Activated CD8-positive, alpha-beta memory T cell treated with anti-CD3 and anti-CD28 coated beads for 4 hours (primary cell): ENCODE measurements around the gene PKLR.
A peak's percentile ranks its signal among the peaks of the same experiment; 100 is the strongest.
"Not testable (repeated sequence)": the region's sequence is repeated elsewhere in the genome, so short reads cannot be mapped to it uniquely, and the experiment has no call there.

Experiments
- DNase-seq, 2 donors: peaks; one replicate each; pipeline ENCODE4 v3.0.0-alpha.2; 2020; ENCODE audit warnings: low read depth in 2 of 2

PKLR gene

DNA sequence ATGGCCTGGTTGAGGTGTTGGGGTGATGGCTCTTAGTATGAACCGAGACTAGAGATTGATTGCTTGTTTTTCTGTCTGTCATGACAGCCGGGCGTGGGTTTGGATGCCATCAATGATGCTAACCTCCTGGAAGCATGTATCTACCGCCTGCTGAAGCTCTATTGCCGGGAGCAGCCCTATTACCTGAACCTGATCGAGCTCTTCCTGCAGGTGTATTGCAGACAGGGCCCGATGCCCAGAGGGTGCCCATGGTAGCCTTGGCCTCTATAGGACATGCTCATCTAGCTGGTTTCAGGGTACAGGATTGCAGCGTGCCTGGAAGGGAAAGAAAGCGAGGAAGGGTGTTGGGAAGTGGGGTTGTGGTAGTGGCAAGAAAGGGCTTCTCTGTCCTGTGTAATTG, 16.8 kb upstream of the PKLR start:
- DNase-seq, result no peak

DNA sequence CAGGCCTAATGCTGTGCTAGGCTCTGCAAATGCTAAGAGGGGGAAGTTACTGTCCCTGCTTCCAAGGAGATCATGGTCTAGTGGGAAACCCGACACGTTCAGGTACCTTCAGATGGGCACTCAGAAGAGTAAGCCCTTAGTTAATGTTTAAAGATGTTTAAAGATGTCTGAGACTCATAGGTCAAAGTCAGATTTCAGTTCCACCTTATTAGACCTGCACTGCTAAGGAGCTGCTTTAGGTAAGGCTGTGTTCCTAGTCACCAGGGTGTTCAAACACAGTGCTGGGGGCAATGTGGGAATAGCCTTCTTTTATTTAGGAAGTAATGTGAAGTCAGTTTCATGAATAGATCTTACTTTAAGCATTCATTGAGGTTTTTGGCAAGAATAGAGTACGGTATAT, 15.7 kb upstream of the PKLR start:
- no peak for DNase-seq

DNA sequence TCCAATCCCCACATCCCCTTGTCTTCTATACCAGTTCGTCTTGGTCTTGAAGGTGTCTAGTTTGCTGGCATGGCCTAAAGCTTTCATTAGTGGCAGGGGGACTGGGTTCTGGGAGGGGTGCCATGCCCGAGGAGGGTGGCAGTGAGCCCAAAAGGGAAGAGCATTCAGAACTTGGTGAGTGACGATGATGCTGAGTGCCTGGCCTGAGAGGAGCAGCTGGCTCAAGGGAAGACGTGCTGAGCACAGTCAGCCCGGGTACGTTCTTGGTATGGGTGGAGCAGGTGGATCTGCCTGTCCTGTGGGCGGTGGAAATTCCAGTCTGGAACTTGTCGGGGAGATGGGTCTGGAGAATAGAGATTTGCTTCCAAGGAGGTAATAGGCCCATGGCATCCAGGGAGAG, 12.0 kb upstream of the PKLR start:
- no peak for DNase-seq

DNA sequence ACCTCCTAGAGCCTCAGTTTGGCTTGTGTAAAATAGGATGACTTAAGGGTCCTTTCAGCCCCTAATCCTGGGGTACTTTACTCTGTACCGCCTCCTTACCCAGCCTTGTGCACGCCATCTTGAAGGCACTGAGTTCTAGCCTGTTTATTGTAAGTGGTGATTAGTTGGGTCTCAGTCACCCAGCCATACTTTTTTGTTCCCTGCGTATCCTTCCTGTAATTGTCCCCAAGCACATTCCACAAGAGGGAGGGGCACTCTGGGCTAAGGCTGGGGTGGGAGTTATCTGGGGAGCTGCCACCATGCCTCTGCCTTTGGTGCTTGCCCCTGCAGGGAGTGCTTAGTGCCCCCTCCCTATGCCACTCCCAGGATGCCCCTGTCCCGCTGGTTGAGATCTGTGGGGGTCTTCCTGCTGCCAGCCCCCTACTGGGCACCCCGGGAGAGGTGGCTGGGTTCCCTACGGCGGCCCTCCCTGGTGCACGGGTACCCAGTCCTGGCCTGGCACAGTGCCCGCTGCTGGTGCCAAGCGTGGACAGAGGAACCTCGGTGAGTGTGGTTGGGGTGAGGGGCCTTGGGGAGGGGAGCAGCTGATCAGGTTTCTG, 8.3 kb upstream of the PKLR start:
- no peak for DNase-seq

DNA sequence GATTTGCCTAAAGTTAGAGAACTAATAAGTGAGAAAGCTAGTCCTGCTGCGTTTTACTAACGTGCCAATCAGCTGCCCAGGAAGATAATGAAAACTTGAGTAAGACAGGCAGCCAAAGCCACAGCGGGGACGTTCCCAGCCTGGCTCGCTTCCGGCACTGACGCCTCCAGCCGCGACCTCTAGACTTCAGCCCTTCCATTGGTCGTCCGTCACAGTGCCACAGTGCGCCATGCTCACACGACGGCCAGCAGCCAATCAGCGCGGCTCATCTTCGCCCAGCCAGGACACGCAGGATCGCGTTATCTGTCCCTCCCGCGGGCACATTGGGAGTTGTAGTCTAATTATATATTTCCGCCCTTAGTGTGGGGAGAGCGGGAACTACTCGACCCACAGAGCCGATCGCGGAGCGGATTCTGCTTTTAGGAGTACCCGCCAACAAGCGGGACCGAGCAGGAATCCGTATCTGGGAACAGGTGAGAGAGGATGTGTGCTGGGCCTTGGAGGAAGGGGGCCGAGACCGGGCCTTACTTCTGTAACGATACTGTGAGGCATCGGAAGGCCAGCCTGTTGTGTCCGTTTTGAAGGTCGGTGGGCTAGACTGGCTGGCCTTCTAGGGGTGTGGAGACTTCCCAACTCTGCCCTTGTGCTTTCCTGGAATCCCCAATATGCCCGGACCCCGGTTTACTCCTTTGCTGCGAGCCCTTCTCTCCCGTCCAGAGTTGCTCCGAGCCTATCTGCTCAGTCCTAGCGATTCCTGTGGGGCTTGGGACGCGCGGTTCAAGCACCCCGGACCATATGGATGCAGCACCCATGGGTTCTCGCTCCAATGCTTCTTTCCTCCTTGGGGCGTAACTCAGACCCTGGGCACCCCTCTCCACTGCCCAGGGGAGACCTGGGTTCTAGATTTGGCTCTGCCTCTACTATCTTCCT, 7.5 kb upstream of the PKLR start, which contains the start of gene FDPS:
Gene FDPS (plus strand): TSS at position 374 of the 930 bp plus-strand sequence. CDS start 924 bp downstream, outside the sequence.
- peak; percentile 91 to 97 for DNase-seq

DNA sequence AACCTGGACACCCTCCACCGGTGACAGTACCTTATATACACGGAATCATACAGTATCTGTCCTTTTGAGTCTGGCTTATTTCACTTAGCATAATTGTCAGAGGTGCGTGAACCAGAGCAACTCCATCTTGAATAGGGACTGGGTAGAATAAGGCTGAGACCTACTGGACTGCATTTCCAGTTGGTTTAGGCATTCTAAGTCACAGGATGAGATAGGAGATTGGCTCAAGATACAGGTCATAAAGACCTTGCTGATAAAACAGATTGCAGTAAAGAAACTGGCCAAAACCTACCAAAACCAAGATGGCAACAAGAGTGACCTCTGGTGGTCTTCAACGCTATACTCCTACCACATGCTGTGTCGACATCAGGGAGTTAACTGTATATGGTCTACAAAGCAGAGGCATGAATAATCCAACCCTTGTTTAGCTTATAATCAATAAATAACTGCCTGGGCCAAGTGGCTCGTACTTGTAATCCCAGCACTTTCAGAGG, 6.1 kb upstream of the PKLR start:
- DNase-seq, result no peak

DNA sequence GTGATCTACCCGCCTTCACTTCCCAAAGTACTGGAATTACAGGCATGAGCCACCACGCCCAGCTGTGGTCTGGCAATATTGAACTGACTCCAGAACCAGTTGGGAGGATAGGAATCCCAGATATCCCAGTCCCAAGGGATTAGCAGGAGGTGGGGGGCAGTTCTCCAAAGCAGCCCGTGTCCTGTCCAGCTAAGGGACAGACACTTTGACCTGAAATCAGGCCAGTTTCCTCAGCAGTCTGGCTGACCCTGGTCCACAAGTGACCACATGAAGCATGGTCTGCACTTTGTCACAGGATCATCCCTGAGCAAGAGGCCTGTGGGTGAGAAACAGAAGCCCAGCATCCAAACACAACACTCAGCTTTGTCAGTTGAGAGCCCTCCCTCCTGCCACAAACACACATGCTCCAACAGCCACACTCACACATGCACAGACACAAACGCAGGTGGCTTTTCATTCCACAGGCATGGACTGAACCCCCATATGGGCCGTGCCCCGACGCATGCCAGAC, 4.7 kb upstream of the PKLR start:
- no peak for DNase-seq

DNA sequence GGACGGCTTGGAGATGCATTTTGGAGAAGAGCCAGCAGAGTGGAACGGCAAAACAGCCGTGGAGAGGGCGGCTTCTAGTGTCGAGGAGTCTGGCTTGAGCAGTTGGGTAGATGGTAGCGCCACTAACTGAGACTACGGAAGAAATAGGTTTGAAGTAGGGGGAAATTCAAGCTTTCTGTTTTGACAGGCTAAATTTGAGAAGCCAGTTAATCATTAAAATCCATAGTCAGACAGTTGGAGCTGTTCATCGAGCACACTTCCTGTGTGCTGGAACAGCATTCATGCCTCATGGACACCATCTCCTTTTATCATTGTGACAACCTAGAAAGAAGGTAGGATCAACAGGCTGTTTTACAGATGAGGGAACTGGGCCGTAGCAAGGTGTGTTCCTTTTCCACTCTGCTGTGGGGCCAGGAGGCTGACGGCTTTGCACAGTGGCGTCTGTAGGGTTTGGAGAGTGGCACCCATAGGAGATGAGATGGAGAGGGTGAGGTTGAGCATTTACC, 3.4 kb upstream of the PKLR start:
- DNase-seq, result no peak

DNA sequence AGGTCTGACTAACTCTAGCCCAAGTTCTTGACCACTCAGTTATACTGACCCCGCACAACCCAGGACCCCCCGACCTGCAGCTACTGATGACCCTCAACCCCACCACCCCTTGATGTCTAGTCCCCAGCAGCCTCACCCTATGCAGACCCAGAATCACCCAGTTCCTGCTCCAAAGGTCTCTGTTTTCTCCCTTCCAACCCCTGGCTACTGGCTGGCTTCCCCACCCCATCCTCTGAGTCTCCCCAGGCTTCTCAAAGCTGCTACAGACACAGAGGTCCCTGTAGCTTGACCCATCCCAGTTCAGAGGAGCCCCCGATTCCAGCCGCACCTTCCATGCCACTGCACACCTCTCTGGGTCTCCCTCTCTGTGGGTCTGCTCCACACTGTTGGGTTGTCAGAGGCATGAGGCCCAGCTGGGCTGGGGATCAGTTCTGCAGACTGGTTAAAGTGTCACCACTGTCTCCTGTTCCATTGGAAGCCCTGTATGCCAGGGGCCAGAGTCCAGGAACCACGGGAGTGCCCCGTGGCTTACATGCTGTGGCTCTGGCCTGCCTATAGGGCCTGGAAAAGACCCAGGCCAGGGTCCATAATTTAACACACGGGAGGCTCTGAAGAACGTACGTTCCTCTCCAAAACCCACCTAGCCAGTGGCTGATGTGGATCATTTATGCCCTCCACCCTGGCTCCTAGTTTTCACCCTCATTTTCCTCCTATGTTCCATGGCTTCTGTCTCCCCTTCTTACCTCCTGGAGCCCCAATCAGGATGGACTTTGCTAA, 497 bp downstream of the PKLR start:
- no peak for DNase-seq

DNA sequence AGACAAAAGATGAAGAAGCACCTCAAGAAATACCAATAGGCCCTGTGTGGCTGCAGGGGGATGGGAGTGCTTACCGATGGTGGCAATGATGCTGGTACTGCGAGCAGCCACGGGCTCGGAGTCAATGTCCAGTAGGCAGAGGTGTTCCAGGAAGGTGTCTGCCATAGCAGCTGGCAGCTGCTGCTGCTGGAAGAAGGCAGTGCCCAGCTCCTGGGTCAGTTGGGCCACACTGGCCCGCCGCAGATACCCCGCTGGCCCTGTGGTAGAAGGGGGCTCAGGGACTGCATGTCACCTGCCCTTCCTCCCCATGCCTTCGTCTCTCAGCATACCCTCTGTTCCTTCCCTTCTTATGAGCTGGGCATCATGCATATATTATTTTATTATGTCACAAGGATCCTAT, 1.2 kb downstream of the PKLR start:
- no peak for DNase-seq

DNA sequence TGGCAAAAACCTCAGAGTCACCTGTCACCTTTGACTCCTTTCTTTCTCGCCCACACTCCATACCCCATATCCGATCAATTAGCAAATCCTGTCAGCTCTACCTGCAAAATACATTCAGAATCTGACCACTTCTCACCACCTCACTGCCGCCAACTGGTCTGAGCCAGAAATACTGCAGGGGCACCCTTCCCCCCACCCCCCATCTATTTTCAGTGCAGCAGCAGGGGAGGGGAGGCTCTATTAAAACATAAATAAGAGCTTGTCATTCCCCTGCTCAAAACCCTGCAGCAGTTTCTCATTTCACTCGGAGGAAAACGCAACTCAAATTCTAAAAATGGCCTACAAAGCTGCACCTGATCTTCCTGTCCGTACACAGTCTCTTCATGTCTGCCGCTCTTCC, 3.9 kb downstream of the PKLR start:
- no peak for DNase-seq

DNA sequence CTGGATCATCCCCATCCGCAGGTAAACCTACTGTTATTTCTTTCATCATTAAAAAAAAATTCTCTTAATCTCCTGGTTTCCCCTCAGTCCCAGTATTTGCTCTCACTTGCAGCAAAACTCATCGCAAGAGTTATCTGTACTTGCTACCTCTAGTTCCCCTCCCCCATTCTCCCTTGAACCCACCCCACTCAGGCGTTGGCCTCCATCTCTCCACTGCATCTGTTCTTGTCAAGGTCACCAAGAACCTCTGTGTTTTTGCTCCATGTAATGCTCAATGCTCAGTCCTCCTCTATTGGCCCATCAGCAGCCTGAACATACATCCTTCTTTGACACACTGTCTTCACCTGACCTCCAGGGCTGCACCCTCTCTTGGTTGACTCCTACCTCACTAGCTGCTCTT, 4.6 kb downstream of the PKLR start:
- no peak for DNase-seq

DNA sequence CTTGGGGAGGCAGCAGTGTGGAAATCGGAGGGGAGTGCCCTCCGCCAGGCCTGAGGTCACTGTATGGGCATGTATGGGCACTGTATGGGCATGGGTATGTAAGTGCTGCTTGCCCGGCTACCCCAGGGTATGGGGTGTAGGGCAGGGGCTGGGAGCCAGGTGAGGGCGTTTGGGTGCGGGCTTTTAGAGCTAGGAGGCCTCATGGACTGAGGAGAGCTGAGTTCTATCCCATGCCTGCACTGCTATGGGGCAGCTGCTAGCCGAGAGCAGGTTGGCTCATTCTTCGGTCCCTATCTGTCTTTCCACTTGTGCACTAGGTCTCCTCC, 5.3 kb downstream of the PKLR start:
- DNase-seq, result no peak

DNA sequence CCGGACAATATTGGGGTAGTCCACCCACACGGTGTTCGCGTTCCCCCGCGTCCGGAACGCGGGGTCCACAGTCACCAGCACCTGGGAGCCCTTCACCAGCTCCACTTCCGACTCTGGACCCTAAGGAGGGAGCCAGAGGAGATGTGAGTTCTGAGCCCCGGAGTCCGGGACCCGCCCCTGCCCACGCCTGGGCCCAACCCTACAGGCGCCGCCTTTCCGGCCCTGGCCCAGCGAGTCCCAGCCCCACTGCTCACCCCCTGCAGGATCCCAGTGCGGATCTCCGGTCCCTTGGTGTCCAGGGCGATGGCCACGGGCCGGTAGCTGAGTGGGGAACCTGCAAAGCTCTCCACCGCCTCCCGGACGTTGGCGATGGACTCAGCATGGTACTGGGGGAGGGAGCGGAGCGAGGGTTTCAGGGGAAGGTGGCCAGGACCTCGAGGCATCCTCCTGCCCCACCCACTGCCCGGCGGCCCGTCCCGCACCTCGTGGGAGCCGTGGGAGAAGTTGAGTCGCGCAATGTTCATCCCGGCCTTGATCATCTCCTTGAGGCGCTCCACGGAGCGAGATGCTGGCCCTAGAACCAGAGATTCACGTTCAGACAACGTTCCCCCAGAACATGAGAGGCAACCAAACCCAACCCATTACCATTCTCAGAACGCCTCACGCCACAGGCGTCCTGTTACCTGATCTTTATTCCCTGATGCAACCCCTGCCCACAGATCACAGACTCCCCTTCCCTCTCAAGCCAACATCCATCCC, 5.9 kb downstream of the PKLR start:
- DNase-seq, result no peak

DNA sequence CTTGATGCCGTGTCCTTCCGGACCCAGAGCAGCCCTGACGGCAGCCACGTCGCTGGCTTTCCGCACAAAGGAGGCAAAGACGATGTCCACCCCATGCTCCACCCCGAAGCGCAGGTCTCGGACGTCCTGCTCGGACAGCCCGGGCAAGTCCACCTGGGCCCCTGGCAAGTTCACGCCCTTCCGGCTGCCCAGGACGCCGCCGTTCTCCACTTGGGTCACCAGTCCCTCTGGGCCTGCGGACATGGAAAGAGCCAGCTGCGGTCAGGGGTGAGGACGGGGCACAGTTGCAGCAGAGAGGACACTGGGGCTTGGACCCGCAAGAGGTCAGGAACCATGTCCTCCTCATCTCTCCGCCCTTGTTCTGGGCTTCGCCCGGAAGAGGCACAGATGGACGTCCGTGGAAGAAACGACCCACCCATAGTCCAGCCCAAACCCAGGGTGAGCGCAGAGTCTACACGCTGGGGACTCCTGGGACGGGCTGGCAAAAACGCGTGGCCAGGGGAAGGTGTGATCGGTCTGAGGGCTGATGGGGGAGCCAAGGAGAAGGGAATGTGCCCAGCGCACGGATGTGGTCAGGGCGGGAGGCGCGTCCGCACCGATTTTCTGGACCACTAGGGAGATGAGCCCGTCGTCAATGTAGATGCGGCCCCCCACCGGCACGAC, 6.6 kb downstream of the PKLR start:
- no peak for DNase-seq

DNA sequence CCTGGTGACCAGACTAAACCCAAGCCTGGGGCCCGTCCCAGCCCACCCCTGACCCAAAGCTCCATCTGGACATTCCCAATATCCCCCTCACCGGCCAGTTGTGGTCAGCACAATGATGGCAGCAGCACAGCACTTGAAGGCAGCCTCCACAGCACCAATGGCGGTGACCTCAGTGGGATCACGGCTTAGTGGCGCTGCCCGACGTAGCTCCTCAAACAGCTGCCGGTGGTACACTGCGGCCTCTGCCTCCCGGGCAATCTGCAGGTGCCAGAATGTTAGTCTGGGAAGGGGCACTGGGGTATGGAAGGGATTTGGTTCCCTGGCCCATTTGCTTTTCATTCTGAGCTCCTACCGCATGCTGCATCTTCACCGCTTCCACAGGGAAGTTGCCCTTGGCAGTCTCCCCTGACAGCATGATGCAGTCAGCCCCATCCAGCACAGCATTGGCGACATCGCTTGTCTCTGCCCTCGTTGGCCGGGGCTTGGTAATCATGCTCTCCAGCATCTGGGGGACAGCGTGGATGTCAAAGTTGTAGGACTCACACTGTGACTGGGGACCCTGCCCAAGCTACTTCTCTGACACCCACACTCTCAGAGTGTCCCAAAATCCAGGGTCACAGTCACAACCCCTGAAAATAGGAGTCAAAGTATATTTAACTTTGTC, 8.0 kb downstream of the PKLR start:
- DNase-seq, result no peak

DNA sequence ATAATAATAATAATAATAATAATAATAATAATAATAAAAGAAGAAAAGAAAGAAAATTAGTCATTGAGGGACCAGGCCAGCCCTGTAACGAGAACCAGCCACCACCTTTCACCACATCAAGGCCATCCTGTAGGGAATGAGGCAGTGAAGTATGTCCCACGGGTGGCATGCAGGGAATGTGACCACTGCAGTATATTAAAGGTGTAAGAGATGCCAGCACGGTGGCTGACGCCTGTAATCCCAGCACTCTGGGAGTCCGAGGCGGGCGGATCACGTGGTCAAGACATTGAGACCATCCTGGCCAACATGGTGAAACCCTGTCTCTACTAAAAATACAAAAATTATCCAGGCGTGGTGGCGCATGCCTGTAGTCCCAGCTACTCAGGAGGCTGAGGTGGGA, 10.2 kb downstream of the PKLR start:
- not testable (repeated sequence) for DNase-seq

DNA sequence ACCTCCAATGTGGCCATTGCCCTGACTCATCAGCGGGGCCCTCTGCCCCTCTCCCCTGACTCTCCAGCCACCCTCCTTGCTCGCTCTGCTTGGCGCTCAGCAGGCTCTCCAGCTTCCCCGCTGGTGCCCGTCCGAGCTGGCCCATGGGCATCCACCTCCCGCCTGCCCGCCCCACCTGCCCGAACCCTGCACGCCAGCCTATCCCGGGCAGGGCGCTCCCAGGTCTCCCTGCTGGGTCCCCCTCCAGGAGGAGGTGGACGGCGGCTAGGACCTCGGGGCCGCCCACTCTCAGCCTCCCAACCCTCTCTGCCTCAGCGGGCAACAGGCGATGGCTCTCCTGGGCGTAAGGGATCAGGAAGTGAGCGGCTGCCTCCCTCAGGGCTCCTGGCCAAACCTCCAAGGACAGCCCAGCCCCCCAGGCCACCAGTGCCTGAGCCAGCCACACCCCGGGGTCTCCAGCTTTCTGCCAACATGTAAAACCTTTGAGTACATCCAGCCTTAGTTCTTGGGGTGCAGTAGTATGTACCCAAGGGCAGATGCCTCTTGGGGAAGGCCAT, 13.2 kb downstream of the PKLR start:
- no peak for DNase-seq

DNA sequence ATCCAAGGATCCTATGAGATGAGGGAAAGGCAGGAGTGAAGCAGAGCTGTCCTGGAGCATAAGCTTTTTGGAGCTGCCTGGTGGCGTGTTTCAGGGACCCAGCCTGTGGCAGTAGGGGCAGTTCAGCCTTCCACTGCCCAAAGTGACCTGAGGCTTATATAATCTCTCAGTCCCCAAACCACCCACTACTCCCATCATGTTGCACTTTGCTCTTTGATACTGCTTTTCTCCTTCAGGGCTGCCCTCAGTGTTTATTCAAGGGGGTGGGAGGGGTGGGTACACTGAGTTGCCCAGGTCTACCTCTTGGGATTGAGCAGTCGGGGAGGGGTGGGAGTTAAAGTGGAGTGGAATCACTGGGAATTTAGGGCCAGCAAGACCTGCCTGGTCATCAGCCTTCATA, 14.7 kb downstream of the PKLR start:
- no peak for DNase-seq

DNA sequence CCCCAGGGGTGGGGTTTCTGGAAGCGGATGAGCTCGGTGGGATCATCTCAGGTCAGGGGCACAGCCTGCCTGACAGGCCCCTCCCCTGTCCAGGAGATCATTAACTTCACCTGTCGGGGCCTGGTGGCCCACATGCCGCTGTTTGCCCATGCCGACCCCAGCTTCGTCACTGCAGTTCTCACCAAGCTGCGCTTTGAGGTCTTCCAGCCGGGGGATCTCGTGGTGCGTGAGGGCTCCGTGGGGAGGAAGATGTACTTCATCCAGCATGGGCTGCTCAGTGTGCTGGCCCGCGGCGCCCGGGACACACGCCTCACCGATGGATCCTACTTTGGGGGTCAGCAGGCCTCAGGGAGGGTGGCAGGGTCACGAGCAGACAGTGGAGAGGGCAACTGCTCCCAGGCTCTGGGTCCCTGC, 15.6 kb downstream of the PKLR start:
- DNase-seq, result no peak
